CD4-positive, alpha-beta T cell treated with Interleukin-1 beta for 1 hour (primary cell): ENCODE data around the gene DLX5.
A peak's percentile ranks its signal among the peaks of the same experiment; 100 is the strongest.

ENCODE experiments used
- DNase-seq, 2 donors: peaks; one replicate each; pipeline ENCODE4 v3.0.0-alpha.2; 2020 to 2022

Gene DLX5

GRCh38 chr7:97018126-97018601 lies 6.5 kb downstream of the DLX5 start:
- no peak for DNase-seq

DNA sequence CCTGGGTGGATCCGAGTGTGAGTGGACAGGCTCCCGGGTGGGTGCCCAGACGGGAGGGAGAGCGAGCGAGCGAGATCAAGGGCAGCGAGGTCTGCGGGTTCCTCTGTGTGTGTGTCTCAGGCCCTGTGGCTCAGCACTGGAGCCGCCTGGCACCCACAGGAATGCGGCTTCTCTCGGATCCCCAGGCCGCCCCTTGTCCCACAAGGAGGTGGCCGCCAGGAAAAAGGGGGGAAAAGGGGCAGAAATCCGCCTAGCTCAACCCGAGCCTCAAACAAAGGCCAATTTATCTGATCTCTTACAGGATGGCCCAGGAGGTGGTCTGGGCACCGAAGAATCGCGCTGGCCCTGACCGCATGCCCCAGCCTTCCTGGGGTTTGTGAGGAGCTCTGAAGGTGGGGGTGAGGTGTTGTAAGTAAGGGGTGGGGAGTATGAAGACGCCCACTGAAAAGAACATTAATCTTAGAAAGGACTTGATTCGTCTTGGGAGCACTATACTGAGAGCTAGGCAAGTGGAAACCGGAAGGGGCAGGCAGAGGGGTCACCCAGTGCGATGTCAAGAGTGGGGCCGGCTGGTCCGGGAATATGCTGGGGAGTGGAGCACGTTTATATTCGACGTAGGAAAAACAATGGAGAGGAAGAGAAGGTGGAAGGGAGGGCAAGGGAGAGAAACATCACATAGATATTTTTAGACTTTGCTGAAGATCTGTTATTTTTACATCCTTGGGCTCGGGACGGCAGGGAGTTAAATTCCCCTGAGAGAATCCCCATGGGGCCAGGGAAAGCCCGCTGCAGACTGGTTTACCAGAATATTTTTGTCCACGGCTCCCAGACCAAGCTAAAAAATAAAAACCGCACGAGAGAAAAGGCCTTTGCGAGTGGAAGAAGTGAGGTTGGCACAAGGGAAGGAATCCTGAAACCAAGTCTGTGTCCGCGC lies 7.2 kb downstream of the DLX5 start:
- no peak for DNase-seq

- no peak for DNase-seq
Observed at GRCh38 chr7:97016381-97017191, 8.0 kb downstream of the DLX5 start.

DNA sequence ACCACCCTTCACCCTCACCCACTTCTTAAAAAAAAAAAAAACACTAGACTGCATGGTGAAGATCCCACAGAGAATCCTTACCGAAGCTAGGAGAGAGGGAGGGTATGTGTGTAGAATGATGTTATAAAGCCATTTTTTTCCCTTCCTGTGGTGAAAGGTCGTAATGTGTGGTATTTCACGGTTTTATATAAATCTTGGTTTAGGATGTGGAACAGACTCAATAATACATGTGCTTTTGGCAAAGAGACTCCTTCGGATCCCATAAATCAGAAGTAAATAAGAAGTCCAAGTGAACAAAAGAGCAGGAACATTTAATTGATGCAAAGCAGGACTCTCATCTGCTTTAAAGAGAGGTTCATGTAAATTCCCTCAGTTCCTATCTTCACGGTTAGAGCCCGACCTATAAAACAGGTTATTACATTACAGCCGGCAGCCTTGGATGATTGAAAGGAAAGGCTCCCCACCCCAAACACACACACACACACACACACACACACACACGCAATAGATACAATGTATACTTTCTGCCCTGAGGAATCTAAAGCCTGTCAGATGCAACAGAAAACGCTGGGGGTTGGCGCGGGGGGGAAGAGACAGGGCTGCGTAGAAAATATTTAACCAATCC lies 8.8 kb downstream of the DLX5 start:
- no peak for DNase-seq

GRCh38 chr7:97015279-97015678 lies 9.4 kb downstream of the DLX5 start:
- no peak for DNase-seq

- DNase-seq = no peak
Observed at GRCh38 chr7:97014145-97014750, 10.4 kb downstream of the DLX5 start.

DNA sequence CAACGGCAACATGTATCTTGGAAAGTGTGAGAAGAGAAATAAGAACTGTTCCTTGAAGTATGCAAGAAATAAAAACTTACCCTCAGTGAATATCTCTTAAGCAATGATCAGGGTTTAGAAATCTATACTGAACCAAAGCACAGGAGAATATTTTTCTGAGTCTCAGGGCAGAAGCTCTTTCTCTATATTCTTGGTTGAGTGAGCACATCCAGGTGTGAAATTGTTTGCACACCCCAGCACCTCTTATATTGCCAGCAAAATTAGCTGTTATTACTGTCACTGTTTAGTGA lies 10.8 kb downstream of the DLX5 start:
- no peak for DNase-seq

DNA sequence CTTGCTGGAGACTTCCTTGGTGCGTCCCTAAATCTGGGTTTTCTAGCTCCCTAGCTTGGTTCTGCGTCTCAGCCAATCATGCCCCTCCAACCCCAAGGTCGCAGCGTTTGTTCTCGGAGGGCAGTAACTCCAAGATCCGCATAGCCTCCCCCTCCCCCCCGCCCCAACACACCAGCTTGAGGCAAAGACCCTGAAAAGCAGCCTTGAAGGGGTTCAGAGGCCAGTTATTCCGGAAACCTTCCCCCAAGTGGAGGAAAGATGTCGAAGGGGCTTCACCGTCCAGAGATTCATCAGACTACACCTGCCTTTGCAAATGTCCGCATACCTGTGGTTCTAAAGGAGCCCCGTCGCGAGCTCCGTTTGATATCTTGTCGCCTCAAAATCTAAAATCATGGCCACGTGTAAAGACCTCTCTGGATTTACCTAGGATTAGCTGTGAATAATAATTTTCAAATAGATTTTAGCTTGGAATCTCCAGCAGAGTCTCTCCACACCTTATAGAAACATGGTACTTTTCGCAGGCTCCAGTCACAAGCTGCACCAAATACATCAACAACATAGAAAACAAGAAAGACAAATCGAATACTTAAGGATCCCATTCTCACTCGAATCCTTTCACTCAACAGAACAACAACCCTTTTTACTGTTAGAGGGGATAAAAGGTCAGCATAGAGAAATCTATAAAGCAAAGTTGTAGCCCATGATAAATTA lies 11.3 kb downstream of the DLX5 start:
- DNase-seq = no peak

- DNase-seq = no peak
Observed at GRCh38 chr7:97012365-97013133, 12.1 kb downstream of the DLX5 start.

- DNase-seq = no peak
Observed at GRCh38 chr7:97011536-97012364, 12.9 kb downstream of the DLX5 start.

GRCh38 chr7:97011104-97011503 lies 13.5 kb downstream of the DLX5 start:
- DNase-seq = no peak

GRCh38 chr7:97009753-97010732 lies 14.6 kb downstream of the DLX5 start:
- DNase-seq = no peak

GRCh38 chr7:97008275-97008917 lies 16.2 kb downstream of the DLX5 start:
- DNase-seq = no peak

DNA sequence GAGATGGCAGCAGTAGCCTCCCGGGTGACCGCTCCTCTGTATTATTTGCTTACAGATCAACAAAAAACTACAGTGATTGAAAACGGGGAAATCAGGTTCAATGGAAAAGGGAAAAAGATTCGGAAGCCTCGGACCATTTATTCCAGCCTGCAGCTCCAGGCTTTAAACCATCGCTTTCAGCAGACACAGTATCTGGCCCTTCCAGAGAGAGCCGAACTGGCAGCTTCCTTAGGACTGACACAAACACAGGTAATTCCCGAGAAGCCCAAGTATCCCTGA lies 17.1 kb downstream of the DLX5 start:
- DNase-seq = no peak

DNA sequence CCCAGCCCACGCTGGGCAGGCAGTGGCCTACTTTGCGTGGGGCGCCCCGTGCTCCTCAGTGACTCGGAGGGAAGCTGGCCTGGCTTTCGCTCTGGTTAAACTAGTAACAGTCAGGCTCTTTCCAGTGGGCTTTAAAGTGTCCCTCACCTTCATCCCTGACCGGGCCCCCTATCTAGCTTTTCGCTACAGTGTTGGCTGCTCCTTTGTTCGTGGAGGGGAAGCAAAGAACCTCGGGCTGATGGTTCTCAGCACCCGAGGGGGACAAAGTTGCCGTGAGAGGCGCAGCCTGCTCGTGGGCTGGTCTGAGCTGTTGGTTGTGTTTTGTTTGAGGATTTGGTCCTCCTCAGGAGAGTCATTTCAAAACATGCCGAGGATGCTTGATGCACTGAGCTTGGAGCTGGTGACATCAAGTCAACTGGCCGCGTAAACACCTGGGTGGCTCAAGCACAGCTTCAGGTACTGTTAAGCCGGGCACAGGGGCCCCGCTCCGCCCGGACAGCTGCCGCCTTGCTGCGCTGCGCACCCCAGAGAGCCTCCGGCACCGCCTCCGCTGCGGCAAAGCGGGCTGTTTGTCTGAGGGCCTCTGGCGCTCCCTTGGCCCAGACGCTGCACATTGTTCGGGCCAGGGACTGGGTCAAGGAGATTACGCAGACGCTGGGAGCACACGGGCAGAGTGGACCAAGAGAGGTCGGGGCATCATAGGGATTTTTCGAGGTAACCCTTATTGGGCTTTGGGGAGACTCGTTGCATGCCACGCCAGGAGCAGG lies 17.6 kb downstream of the DLX5 start:
- no peak for DNase-seq

DNA sequence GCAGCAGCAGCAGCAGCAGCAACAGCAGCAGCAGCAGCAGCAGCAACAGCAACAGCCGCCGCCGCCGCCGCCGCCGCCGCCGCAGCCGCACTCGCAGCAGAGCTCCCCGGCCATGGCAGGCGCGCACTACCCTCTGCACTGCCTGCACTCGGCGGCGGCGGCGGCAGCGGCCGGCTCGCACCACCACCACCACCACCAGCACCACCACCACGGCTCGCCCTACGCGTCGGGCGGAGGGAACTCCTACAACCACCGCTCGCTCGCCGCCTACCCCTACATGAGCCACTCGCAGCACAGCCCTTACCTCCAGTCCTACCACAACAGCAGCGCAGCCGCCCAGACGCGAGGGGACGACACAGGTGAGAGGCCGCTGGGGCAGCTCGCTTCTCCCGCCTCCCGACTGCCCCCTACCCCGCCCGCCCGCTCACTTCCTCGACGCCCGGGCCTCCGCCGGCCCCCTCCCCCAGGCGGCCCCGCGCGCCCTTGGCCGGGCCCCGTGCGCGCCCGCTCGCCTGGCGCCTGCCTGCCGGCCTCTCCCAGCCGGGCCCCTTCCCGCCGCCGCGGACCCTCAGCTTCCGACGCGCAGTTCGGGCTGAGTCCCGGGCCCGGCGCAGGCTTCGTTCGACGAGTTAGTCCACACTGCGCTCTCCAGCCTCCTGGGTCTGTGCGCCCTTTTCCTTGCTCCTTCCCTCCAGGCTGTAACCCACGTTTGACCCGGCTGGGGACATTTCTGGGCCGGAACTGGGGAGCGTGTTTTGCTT lies 18.4 kb downstream of the DLX5 start:
- peak in 1 of 2 donors; percentile 11 for DNase-seq
